Measurements from ENCODE around the gene MYL11.

DNA sequence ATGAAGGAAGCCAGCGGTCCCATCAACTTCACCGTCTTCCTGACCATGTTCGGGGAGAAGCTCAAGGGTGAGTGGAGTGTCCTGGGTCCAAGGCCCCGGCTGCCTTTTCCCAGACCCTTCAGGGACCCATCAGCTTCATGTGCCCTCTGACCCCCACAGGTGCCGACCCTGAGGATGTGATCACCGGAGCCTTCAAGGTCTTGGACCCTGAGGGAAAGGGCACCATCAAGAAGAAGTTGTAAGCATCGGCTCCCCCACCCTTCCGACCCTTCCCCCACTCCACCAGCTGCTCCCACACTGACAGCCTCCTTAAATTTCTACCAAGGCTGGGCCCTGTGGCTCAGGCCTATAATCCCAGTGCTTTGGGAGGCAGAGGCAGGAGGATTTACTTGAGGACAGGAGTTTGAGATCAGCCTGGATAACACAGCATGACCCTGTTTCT lies 1.9 kb downstream of the MYL11 start:
- TF ChIP-seq EZH2 (IDR thresholded peaks at IDR 0.05; ENCODE audit: insufficient read depth, poor library complexity, severe bottlenecking) (no peak), EZH2phosphoT487 (IDR thresholded peaks at IDR 0.05; ENCODE audit: insufficient read depth, low read depth) (no peak)

Measured in GM23248 (cell line).